A549 (cell line): Measurements from ENCODE around the gene PCGF3.

Experiments
- CTCF ChIP-seq: fragments of >200 bp; sonication (Bioruptor Twin); formaldehyde crosslinking; IDR thresholded peaks from 3 replicates; pipeline ENCODE4 v1.5.1; 2016
- MAX ChIP-seq: IDR thresholded peaks from 2 replicates; pipeline ENCODE4 v1.6.1; 2012
- POLR2A ChIP-seq: IDR thresholded peaks from 2 replicates; pipeline ENCODE4 v1.6.1; 2012; ENCODE audit warnings: mild to moderate bottlenecking, low read length
- TF ChIP-seq, protein P1 (sequence below): fragments of 200-600 bp; sonication (generic); IDR thresholded peaks from 2 replicates; pipeline ENCODE4 v1.6.1; 2016; ENCODE audit warnings: antibody characterized with exemption, mild to moderate bottlenecking, moderate library complexity

DNA sequence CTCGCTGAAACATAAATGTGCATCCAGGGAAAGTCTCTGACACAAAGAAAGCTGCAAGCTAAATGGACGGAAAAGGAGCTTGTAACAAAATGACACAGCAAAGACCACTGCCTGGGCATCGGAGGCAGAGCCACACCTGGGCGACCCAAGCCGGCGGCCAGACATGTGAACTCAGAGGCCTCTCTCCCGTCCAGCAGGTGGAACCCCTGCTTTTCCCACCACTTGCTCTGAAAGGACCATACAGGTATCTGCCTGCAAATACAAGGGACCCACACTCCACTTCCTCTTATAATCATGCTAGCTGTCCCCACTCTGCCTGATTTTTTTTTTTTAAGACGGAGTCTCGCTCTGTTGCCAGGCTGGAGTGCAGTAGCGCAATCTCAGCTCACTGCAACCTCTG, 108.3 kb downstream of the PCGF3 start:
- TF ChIP-seq CTCF (no peak), MAX (no peak), POLR2A (no peak)
- TF ChIP-seq, protein P1, sequence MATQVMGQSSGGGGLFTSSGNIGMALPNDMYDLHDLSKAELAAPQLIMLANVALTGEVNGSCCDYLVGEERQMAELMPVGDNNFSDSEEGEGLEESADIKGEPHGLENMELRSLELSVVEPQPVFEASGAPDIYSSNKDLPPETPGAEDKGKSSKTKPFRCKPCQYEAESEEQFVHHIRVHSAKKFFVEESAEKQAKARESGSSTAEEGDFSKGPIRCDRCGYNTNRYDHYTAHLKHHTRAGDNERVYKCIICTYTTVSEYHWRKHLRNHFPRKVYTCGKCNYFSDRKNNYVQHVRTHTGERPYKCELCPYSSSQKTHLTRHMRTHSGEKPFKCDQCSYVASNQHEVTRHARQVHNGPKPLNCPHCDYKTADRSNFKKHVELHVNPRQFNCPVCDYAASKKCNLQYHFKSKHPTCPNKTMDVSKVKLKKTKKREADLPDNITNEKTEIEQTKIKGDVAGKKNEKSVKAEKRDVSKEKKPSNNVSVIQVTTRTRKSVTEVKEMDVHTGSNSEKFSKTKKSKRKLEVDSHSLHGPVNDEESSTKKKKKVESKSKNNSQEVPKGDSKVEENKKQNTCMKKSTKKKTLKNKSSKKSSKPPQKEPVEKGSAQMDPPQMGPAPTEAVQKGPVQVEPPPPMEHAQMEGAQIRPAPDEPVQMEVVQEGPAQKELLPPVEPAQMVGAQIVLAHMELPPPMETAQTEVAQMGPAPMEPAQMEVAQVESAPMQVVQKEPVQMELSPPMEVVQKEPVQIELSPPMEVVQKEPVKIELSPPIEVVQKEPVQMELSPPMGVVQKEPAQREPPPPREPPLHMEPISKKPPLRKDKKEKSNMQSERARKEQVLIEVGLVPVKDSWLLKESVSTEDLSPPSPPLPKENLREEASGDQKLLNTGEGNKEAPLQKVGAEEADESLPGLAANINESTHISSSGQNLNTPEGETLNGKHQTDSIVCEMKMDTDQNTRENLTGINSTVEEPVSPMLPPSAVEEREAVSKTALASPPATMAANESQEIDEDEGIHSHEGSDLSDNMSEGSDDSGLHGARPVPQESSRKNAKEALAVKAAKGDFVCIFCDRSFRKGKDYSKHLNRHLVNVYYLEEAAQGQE = no peak
